Vagina (tissue), 2 donors: ENCODE data around the gene LIN9. TPM values are rescaled to one million over a fixed set of nuclear protein-coding genes. Genes with fewer than 3 reads are reported as not detected.

ENCODE experiments used
- DNase-seq, 2 donors: peaks; one replicate each; pipeline ENCODE4 v3.0.0-alpha.2; 2017; ENCODE audit errors: extremely low spot score in 2 of 2
- H3K27ac ChIP-seq: fragments of 200-600 bp; sonication (generic); one replicate; pipeline ENCODE4 v1.5.1; 2019
- H3K27me3 ChIP-seq: fragments of 200-600 bp; sonication (generic); one replicate; pipeline ENCODE4 v1.5.1; 2019
- H3K36me3 ChIP-seq, 2 donors: fragments of 200-600 bp; sonication (generic); one replicate each; pipeline ENCODE4 v1.5.1; 2017 to 2019
- H3K4me1 ChIP-seq: fragments of 200-600 bp; sonication (generic); one replicate; pipeline ENCODE4 v1.5.1; 2019
- H3K4me3 ChIP-seq, 2 donors: fragments of 200-600 bp; sonication (generic); 1 replicate in 1 of 2; 2 replicates in 1 of 2; pipeline ENCODE4 v1.5.1; 2016 to 2019
- H3K9me3 ChIP-seq: fragments of 200-600 bp; sonication (generic); one replicate; pipeline ENCODE4 v1.5.1; 2019
- CTCF ChIP-seq, 3 experiments: fragments of 450-650 bp in 2 of 3; fragments of 200-600 bp in 1 of 3; sonication (generic) in 1 of 3; IDR thresholded peaks; one replicate each; pipeline ENCODE4 v1.5.1; 2017 to 2019; ENCODE audit warnings: antibody characterized with exemption in 3 of 3, mild to moderate bottlenecking in 2 of 3, moderate library complexity in 2 of 3
- POLR2A ChIP-seq, 2 donors: fragments of 450-650 bp; IDR thresholded peaks; one replicate each; pipeline ENCODE4 v1.6.1; 2017; ENCODE audit warnings: antibody characterized with exemption in 2 of 2, mild to moderate bottlenecking in 2 of 2, moderate library complexity in 2 of 2
- POLR2AphosphoS5 ChIP-seq, 2 donors: sonication (generic); formaldehyde crosslinking; IDR thresholded peaks; one replicate each; pipeline ENCODE4 v1.9.0; 2017; ENCODE audit warnings: antibody characterized with exemption in 2 of 2, mild to moderate bottlenecking in 2 of 2, low read depth in 1 of 2; ENCODE audit not compliant: insufficient read depth in 1 of 2
- intact Hi-C: fragments of 100-400 bp; cut with DNase I; formaldehyde crosslinking; loops from one replicate; pipeline ENCODE4 v1.15.1; 2023
- total RNA-seq: library from RNA; depleted of rRNA; stranded (reverse); fragments of >200 nt; gene quantifications from one replicate; pipeline ENCODE4 v1.2.3, GENCODE V29; 2016

LIN9 gene
- total RNA-seq, 1 donor from 2014 or later: 3.9 TPM

- Histone ChIP-seq H3K4me3 (no peak overlapping the region), H3K36me3 (no peaks in the 10 kb centered on the region), H3K9me3 (no peaks in the 10 kb centered on the region), H3K27ac (no peak overlapping the region), H3K4me1 (no peaks in the 10 kb centered on the region), H3K27me3 (no peaks in the 10 kb centered on the region)
- intact Hi-C loops: no loop called here
- TF ChIP-seq POLR2AphosphoS5 (IDR thresholded peaks at IDR 0.05; ENCODE audit: insufficient read depth in 1 of 2, low read depth in 1 of 2): no peak
- no peak for TF ChIP-seq POLR2A (IDR thresholded peaks at IDR 0.05)
- no peak for TF ChIP-seq CTCF (IDR thresholded peaks at IDR 0.05)
- DNase-seq: no peak
These were observed 88.3 kb downstream of the LIN9 start for GRCh38 chr1:226220473-226221189.

- Histone ChIP-seq H3K4me3 (no peak overlapping the region), H3K4me1 (no peaks in the 10 kb centered on the region), H3K9me3 (no peaks in the 10 kb centered on the region), H3K36me3 (no peaks in the 10 kb centered on the region), H3K27ac (no peak overlapping the region), H3K27me3 (no peaks in the 10 kb centered on the region)
- DNase-seq: no peak
- no peak for TF ChIP-seq POLR2A (IDR thresholded peaks at IDR 0.05)
- no peak for TF ChIP-seq CTCF (IDR thresholded peaks at IDR 0.05)
- TF ChIP-seq POLR2AphosphoS5 (IDR thresholded peaks at IDR 0.05; ENCODE audit: insufficient read depth in 1 of 2, low read depth in 1 of 2): no peak
- intact Hi-C loops: no loop called here
These were observed 91.7 kb downstream of the LIN9 start for GRCh38 chr1:226217273-226217672.

GRCh38 chr1:226216056-226216455, 92.9 kb downstream of the LIN9 start:
- DNase-seq: no peak
- TF ChIP-seq CTCF (IDR thresholded peaks at IDR 0.05) (no peak), POLR2A (IDR thresholded peaks at IDR 0.05) (no peak), POLR2AphosphoS5 (IDR thresholded peaks at IDR 0.05; ENCODE audit: insufficient read depth in 1 of 2, low read depth in 1 of 2) (no peak)
- Histone ChIP-seq H3K4me1 (no peaks in the 10 kb centered on the region), H3K9me3 (no peaks in the 10 kb centered on the region), H3K27me3 (no peaks in the 10 kb centered on the region), H3K27ac (no peak overlapping the region), H3K36me3 (no peaks in the 10 kb centered on the region), H3K4me3 (no peak overlapping the region)
- intact Hi-C loops: no loop called here

- TF ChIP-seq CTCF (IDR thresholded peaks at IDR 0.05): no peak
- Histone ChIP-seq H3K27ac (no peak overlapping the region), H3K36me3 (no peaks in the 10 kb centered on the region), H3K4me1 (no peaks in the 10 kb centered on the region), H3K27me3 (no peaks in the 10 kb centered on the region), H3K9me3 (no peaks in the 10 kb centered on the region), H3K4me3 (no peak overlapping the region)
- no peak for DNase-seq
- intact Hi-C loops: no loop called here
These were observed 93.7 kb downstream of the LIN9 start for GRCh38 chr1:226215239-226215638.

GRCh38 chr1:226212545-226212944, 96.4 kb downstream of the LIN9 start:
- no peak overlapping the region for H3K27ac ChIP-seq
- DNase-seq: no peak
- H3K4me3 ChIP-seq: no peak overlapping the region
- H3K27me3 ChIP-seq: no peaks in the 10 kb centered on the region
- TF ChIP-seq CTCF (IDR thresholded peaks at IDR 0.05): no peak
- no peak for TF ChIP-seq POLR2A (IDR thresholded peaks at IDR 0.05)
- TF ChIP-seq POLR2AphosphoS5 (IDR thresholded peaks at IDR 0.05; ENCODE audit: insufficient read depth in 1 of 2, low read depth in 1 of 2): no peak
- intact Hi-C loops: no loop called here
- H3K36me3 ChIP-seq: no peaks in the 10 kb centered on the region
- H3K9me3 ChIP-seq: no peaks in the 10 kb centered on the region
- no peaks in the 10 kb centered on the region for H3K4me1 ChIP-seq
